ENCODE results near the gene INSIG2. TPM values are rescaled to one million over a fixed set of nuclear protein-coding genes. Genes with fewer than 3 reads are reported as not detected.

The INSIG2 gene
- total RNA-seq, 2 donors from 2014 or later = 10.9 to 12.5 TPM

- TF ChIP-seq CTCF (conservative IDR thresholded peaks at IDR 0.05) = no peak
- no peak overlapping the region for H3K27ac ChIP-seq (ENCODE audit: low read depth, low read length)
- no peak overlapping the region for H3K4me3 ChIP-seq (ENCODE audit: low read length)
- no peaks in the 10 kb centered on the region for H3K27me3 ChIP-seq (ENCODE audit: control insufficient read depth, insufficient read depth, low read length, poor library complexity, severe bottlenecking)
- H3K36me3 ChIP-seq (ENCODE audit: control insufficient read depth, insufficient read depth, low read length) = no peaks in the 10 kb centered on the region
- Mint-ChIP-seq H3K4me1 (no peaks in the 10 kb centered on the region), H3K36me3 (ENCODE audit: low read depth) (no peaks in the 10 kb centered on the region), H3K27me3 (ENCODE audit: insufficient read depth) (peaks cover 7% of the 10 kb centered on the region), H3K27ac (no peak overlapping the region), H3K9me3 (peaks cover 13% of the 10 kb centered on the region), H3K4me3 (no peak overlapping the region)
- no peak overlapping the region for H3K9ac ChIP-seq (ENCODE audit: extremely low read depth, low read length, poor library complexity, severe bottlenecking)
- no peaks in the 10 kb centered on the region for H3K4me1 ChIP-seq (ENCODE audit: control insufficient read depth, insufficient read depth, low read length)
- no peak for DNase-seq
- 93% methylated on average over 1 of the region's 1 CpG; no CpG with 5 or more reads in 1 of the 2 experiments for WGBS, 2 experiments (ENCODE audit: insufficient coverage in 1 of 2, insufficient read length in 1 of 2)
- peaks cover 8% of the 10 kb centered on the region for H3K9me3 ChIP-seq (ENCODE audit: control insufficient read depth, low read length)
Observed at GRCh38 chr2:118145207-118145606, 56.9 kb downstream of the INSIG2 start.

- no peak for DNase-seq
- Mint-ChIP-seq H3K27ac (no peak overlapping the region), H3K4me1 (no peaks in the 10 kb centered on the region), H3K27me3 (ENCODE audit: insufficient read depth) (peaks cover 9% of the 10 kb centered on the region), H3K4me3 (no peak overlapping the region), H3K9me3 (peaks cover 13% of the 10 kb centered on the region), H3K36me3 (ENCODE audit: low read depth) (no peaks in the 10 kb centered on the region)
- H3K36me3 ChIP-seq (ENCODE audit: control insufficient read depth, insufficient read depth, low read length) = no peaks in the 10 kb centered on the region
- 92 to 93% methylated on average over 6 of the region's 6 CpGs for WGBS, 2 experiments (ENCODE audit: insufficient coverage in 1 of 2, insufficient read length in 1 of 2)
- peaks cover 8% of the 10 kb centered on the region for H3K9me3 ChIP-seq (ENCODE audit: control insufficient read depth, low read length)
- H3K9ac ChIP-seq (ENCODE audit: extremely low read depth, low read length, poor library complexity, severe bottlenecking) = no peak overlapping the region
- no peaks in the 10 kb centered on the region for H3K4me1 ChIP-seq (ENCODE audit: control insufficient read depth, insufficient read depth, low read length)
- H3K27me3 ChIP-seq (ENCODE audit: control insufficient read depth, insufficient read depth, low read length, poor library complexity, severe bottlenecking) = no peaks in the 10 kb centered on the region
- H3K27ac ChIP-seq (ENCODE audit: low read depth, low read length) = no peak overlapping the region
- no peak for TF ChIP-seq CTCF (conservative IDR thresholded peaks at IDR 0.05)
- no peak overlapping the region for H3K4me3 ChIP-seq (ENCODE audit: low read length)
Observed at GRCh38 chr2:118145806-118146205, 57.5 kb downstream of the INSIG2 start.

GRCh38 chr2:118146315-118147283, 58.3 kb downstream of the INSIG2 start:
- no peak overlapping the region for H3K4me3 Mint-ChIP-seq
- TF ChIP-seq CTCF (conservative IDR thresholded peaks at IDR 0.05) = no peak
- no peak overlapping the region for H3K27ac Mint-ChIP-seq
- H3K9me3 ChIP-seq (ENCODE audit: control insufficient read depth, low read length) = peaks cover 8% of the 10 kb centered on the region
- 90 to 94% methylated on average over 7 to 11 of the region's 11 CpGs for WGBS, 2 experiments (ENCODE audit: insufficient coverage in 1 of 2, insufficient read length in 1 of 2)
- DNase-seq = no peak
- peaks cover 13% of the 10 kb centered on the region for H3K9me3 Mint-ChIP-seq
- no peak overlapping the region for H3K4me3 ChIP-seq (ENCODE audit: low read length)
- H3K27ac ChIP-seq (ENCODE audit: low read depth, low read length) = no peak overlapping the region
- no peaks in the 10 kb centered on the region for H3K27me3 ChIP-seq (ENCODE audit: control insufficient read depth, insufficient read depth, low read length, poor library complexity, severe bottlenecking)
- no peaks in the 10 kb centered on the region for H3K36me3 ChIP-seq (ENCODE audit: control insufficient read depth, insufficient read depth, low read length)
- H3K4me1 Mint-ChIP-seq = no peaks in the 10 kb centered on the region
- no peaks in the 10 kb centered on the region for H3K4me1 ChIP-seq (ENCODE audit: control insufficient read depth, insufficient read depth, low read length)
- no peak overlapping the region for H3K9ac ChIP-seq (ENCODE audit: extremely low read depth, low read length, poor library complexity, severe bottlenecking)
- H3K36me3 Mint-ChIP-seq (ENCODE audit: low read depth) = no peaks in the 10 kb centered on the region
- peaks cover 9% of the 10 kb centered on the region for H3K27me3 Mint-ChIP-seq (ENCODE audit: insufficient read depth)
